Measurements from ENCODE around the gene USP36.
"Not testable (repeated sequence)": the region's sequence is repeated elsewhere in the genome, so short reads cannot be mapped to it uniquely, and the experiment has no call there.

USP36 gene

DNA sequence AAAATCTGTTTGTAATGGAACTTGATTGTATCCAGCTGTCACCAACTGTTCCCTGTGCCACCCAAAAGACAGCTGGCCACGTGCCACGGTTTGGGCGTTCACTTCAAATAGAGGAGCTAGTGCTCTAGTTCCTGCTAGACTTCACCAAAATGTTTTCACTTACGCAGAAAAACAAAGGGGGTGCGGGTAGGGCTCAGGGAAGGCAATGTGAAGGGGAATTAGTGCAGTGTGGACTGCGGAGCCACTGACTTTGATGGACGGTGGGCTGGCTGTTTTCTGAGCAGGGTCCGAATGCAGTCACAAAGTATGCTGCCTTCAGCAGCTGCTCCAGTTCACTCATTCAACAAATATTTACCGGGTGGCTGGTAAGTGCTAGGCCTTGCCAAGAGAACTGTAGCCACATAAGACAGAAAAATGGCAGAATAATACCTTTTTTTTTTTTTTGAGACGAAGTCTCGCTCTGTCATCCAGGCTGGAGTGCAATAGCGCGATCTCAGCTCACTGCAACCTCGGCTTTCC, 50.9 kb downstream of the USP36 start:
- no peaks in the 10 kb centered on the region for H3K27me3 Mint-ChIP-seq
- no peak for ATAC-seq
- no peak overlapping the region for H3K4me3 Mint-ChIP-seq
- peak overlapping the region; percentile 87 for H3K27ac Mint-ChIP-seq
- H3K4me1 Mint-ChIP-seq = peaks cover 55% of the 10 kb centered on the region
- H3K9me3 Mint-ChIP-seq = no peaks in the 10 kb centered on the region
- H3K36me3 Mint-ChIP-seq (ENCODE audit: low read depth) = peaks cover 35% of the 10 kb centered on the region
- no peak for DNase-seq

DNA sequence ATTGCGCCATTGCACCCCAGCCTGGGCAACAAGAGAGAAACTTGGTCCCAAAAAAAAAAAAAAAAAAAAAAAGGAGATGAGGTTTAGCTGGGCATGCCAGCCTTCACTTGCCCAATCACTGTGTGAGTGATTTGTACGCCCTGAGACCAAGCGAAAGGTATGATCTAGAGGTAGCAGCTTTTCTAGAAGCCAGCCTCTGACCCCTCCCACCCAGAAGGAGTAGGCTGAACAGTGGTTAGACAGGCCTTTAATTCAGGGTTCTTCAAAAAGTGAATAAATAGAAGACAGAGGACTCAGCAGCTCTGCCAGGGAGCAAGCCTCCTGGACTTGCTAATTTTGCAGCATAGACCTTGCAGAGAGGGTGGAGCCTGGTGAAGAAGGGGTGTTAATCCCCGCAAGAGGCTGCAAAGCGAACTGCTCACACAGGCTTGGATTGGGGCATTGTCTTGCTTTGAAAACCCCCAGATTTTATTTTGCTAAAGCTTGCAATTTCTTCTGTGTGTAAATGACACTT, 51.4 kb downstream of the USP36 start:
- peak overlapping the region; percentile 87 for H3K27ac Mint-ChIP-seq
- H3K9me3 Mint-ChIP-seq = no peaks in the 10 kb centered on the region
- no peaks in the 10 kb centered on the region for H3K27me3 Mint-ChIP-seq
- no peak for ATAC-seq
- peaks cover 31% of the 10 kb centered on the region for H3K36me3 Mint-ChIP-seq (ENCODE audit: low read depth)
- DNase-seq = no peak
- H3K4me1 Mint-ChIP-seq = peaks cover 52% of the 10 kb centered on the region
- no peak overlapping the region for H3K4me3 Mint-ChIP-seq

DNA sequence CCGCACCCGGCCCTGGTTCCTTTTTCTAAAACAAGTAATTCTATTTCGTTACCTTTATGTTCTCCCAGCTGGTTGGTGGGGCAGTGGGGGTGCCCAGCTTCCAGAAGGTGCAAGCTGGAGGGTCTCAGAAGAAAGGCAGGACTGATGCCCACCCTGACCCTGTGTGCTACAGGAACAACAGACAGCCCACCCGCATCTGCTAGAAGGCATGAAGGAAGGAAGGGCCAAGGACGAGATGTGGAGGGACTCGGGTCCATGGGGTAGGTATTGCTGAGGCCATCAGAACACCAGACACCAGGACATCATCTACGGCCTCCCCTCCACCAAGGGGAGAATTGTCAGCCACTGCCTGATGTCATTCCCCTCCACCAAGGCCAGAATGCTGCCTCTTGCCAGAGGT, 52.2 kb downstream of the USP36 start:
- Mint-ChIP-seq H3K36me3 (ENCODE audit: low read depth) (peaks cover 23% of the 10 kb centered on the region), H3K27ac (no peak overlapping the region), H3K4me3 (no peak overlapping the region), H3K27me3 (no peaks in the 10 kb centered on the region), H3K9me3 (no peaks in the 10 kb centered on the region), H3K4me1 (peaks cover 55% of the 10 kb centered on the region)
- no peak for DNase-seq
- no peak for ATAC-seq

DNA sequence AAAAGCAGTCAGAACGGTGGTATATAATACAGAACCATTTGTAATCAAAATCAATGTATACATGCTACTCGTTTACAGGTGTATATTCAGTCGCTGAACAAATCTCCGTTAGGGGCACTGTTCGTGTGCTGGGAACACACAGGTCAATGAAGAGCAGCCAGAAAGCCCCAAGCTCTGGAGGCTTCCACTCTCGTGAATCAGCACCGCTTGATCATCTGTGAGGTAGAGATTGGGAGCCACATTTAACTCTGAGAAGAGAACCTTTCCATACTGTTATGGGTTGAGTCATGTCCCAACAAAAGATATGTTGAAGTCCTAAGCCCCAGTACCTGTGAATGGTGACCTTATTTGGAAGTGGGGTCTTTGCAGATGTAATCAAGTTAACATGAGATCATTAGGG, 53.2 kb downstream of the USP36 start:
- no peak overlapping the region for H3K4me3 Mint-ChIP-seq
- peak; percentile 16 for ATAC-seq

DNA sequence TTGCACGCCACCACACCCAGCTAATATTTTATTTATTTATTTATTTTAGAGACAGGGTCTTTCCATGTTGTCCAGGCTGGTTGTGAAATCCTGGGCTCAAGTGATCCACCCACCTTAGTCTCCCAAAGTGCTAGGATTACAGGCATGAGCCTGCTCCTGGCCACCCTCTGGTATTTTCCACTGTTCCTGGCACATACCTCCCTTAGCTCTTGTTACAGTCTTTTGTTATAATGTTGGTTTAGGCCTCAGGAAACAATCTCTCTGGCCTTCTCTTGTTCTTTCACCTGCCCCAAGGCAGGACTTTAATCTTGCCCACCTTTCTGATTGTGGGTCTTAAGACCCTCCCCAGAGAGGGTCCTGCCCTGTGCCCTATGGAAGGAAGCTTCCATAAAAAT, 55.0 kb downstream of the USP36 start:
- Mint-ChIP-seq H3K36me3 (ENCODE audit: low read depth) (peaks cover 9% of the 10 kb centered on the region), H3K27me3 (no peaks in the 10 kb centered on the region), H3K4me1 (peaks cover 47% of the 10 kb centered on the region), H3K27ac (peak overlapping the region; percentile 42), H3K4me3 (no peak overlapping the region), H3K9me3 (no peaks in the 10 kb centered on the region)
- DNase-seq (no peak), ATAC-seq (no peak)

More for the DNA sequence above, 53.2 kb downstream of the USP36 start:
- DNase-seq = no peak
- peak overlapping the region; percentile 37 for H3K27ac Mint-ChIP-seq
- no peaks in the 10 kb centered on the region for H3K9me3 Mint-ChIP-seq
- peaks cover 57% of the 10 kb centered on the region for H3K4me1 Mint-ChIP-seq
- H3K27me3 Mint-ChIP-seq = no peaks in the 10 kb centered on the region
- peaks cover 20% of the 10 kb centered on the region for H3K36me3 Mint-ChIP-seq (ENCODE audit: low read depth)

DNA sequence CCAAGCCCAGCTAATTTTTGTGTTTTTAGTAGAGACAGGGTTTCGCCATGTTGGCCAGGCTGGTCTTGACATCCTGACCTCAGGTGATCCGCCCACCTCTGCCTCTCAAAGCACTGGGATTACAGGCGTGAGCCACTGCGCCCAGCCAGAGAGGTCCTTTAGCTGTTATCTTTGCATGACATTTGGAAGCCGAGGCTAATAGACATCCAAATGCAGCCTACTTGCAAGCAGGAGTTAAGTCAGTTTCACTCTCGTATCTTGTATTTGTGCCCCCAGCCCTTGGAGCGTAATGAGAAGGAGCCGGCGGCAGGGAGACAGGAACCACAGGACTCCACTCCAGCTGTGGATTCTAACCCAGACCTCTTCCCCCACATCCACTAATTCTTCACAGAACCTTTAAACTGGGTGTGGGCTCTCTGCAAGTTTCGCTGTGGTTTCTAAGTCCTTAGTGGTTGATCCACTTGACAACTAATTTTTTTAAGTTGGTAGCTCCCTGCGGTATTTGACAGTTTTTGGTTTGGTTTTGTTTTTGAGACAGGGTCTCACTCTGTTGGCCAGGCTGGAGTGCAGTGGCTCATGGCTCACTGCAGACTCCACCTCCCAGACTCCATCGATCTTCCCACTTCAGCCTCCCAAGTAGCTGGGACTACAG, 55.5 kb downstream of the USP36 start:
- DNase-seq (no peak), ATAC-seq (no peak)
- Mint-ChIP-seq H3K9me3 (no peaks in the 10 kb centered on the region), H3K4me3 (no peak overlapping the region), H3K27me3 (no peaks in the 10 kb centered on the region), H3K36me3 (ENCODE audit: low read depth) (peaks cover 7% of the 10 kb centered on the region), H3K27ac (peak overlapping the region; percentile 42), H3K4me1 (peaks cover 46% of the 10 kb centered on the region)

DNA sequence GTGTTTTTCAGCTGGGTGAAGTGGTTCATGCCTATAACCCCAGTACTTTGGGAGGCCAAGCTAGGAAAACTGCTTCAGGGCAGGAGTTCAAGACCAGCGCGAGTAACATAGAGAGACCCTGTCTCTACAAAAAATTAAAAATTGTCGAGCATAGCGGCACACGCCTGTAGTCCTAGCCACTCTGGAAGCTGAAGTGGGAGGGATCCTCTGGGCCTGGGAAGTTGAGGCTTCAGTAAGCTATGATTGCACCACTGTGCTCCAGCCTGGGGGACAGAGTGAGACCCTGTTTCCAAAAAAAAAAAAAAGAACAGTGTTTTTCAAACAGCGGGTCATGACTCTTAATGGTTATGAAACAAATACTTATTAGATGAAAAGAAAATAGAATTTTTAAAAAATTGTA, 56.3 kb downstream of the USP36 start:
- ATAC-seq (no peak), DNase-seq (no peak)
- Mint-ChIP-seq H3K27ac (peak overlapping the region; percentile 69), H3K4me3 (no peak overlapping the region), H3K27me3 (no peaks in the 10 kb centered on the region), H3K4me1 (peaks cover 47% of the 10 kb centered on the region), H3K9me3 (no peaks in the 10 kb centered on the region), H3K36me3 (ENCODE audit: low read depth) (peaks cover 7% of the 10 kb centered on the region)

DNA sequence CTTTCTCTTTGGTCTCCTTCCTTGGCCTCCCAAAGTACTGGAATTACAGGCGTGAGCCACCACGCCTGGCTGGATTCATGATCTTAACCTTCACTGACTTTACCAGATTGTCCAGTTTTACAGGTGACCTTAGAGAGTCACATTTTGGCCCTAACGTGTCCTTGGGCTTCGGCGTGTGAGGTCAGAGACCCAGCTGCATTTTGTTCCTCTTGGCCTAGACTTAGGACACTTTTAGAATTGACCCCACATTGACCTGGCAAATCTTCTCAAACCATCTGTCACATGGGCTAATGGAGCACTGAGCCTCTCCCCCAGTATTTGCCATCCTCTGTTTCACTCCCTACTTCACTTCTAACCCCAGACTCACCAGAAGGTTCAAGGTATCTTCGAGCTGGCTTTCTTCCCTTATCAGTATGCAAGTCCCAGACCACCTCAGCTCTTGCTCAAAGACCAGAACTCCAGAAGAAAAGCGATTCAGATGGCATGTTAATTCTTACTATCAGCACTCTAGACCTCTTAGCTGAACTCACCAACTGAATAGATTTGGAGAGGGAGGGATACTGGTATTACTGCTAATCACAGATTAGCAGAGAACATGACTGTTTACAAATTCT, 56.8 kb downstream of the USP36 start:
- no peak for ATAC-seq
- no peaks in the 10 kb centered on the region for H3K27me3 Mint-ChIP-seq
- H3K4me3 Mint-ChIP-seq = peak overlapping the region; percentile 78
- DNase-seq = no peak
- H3K27ac Mint-ChIP-seq = peak overlapping the region; percentile 69
- peaks cover 49% of the 10 kb centered on the region for H3K4me1 Mint-ChIP-seq
- H3K36me3 Mint-ChIP-seq (ENCODE audit: low read depth) = peaks cover 7% of the 10 kb centered on the region
- no peaks in the 10 kb centered on the region for H3K9me3 Mint-ChIP-seq

DNA sequence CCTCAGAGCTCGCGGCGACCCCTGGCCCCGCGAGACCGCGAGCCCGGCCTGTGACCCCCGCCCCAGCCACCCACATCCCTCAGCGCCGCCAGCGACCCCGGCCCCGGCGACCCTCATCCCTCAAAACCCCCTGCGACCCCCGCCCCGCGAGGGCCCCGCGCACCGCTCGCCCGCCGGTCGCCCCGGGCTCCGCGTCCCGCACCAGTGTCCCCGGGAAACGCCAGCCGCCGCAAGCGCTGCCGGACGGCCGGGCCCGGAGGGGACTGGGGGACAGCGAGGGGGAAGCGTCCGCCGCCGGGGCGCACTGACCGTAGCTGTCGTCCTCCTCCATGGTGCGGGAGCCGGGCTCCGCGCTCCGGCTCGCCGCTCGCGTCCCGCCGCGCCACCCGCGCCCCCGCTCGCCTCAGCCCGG, 58.7 kb downstream of the USP36 start, which contains the start of gene CYTH1:
Gene CYTH1, minus strand, starts transcription at position 381 of the 412 bp plus-strand sequence. Its CDS starts 50 bp downstream, at position 331.
- H3K9me3 Mint-ChIP-seq = no peaks in the 10 kb centered on the region

DNA sequence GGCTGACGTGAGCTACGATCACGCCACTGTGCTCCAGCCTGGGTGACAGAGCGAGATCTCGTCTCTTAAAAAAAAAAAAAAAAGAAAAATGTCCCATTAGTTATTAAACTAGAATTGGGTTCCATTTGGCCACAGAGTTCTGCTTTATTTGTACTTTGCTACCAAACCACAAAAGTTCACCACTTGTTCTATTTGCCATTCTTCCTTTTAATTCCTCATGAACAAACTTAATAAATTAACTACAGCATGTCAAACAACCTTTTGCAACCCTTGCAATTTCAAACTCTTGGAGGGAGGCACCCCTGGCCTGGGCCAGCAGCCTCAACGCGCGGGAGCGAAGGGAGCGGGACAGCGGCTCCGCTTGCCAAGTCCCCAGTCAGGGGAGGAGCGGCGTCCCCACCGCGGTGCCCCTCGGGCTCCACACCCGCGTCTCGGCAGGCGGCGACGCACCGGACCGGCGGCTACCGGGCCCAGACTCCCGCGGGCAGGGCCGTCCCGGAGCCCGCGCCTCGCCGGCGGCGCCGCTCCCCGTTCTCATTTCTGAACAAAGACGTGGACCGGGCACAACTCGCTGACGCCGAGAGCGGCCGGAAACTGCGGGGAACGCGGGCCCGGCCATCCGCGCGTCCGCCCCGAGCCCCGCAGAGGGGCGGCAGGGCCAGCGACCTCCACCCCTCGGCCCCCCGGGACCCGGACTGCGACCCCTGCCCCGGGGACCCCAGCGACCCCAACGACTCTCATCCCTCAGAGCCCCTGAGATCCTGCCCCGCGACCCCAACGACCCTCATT, 59.3 kb downstream of the USP36 start:
- ATAC-seq (peak; percentile 21), DNase-seq (peak; percentile 56)
- Mint-ChIP-seq H3K27me3 (no peaks in the 10 kb centered on the region), H3K36me3 (ENCODE audit: low read depth) (peaks cover 2% of the 10 kb centered on the region), H3K4me3 (peak overlapping the region; percentile 91), H3K4me1 (peaks cover 59% of the 10 kb centered on the region), H3K9me3 (no peaks in the 10 kb centered on the region), H3K27ac (peak overlapping the region; percentile 98)

More for the DNA sequence above, 58.7 kb downstream of the USP36 start, which contains the start of gene CYTH1:
- peak within 1 kb of the TSS; percentile 91 for H3K4me3 Mint-ChIP-seq
- H3K27ac Mint-ChIP-seq = peak within 1 kb of the TSS; percentile 98
- no peak for ATAC-seq
- peaks cover 2% of the 10 kb centered on the region for H3K36me3 Mint-ChIP-seq (ENCODE audit: low read depth)
- no peaks in the 10 kb centered on the region for H3K27me3 Mint-ChIP-seq
- peaks cover 54% of the 10 kb centered on the region for H3K4me1 Mint-ChIP-seq
- DNase-seq = no peak

DNA sequence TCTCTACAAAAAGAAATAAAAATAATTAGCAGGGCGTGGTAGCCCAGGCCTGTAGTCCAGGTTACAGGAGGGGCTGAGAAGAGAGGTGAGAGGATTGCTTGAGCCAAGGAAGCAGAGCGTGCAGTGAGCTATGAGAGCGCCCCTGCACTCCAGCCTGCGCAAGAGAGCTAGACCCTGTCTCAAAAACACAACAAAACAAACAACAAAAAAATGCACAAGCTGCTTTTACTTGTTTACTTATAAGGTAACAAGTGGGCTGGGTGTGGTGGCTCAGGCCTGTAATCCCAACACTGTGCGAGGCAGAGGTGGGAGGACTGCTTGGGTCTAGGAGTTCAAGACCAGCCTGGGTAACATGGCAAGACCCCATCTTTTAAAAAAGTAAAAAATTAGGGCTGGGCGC, 60.3 kb downstream of the USP36 start:
- H3K9me3 Mint-ChIP-seq = no peaks in the 10 kb centered on the region
- peak overlapping the region; percentile 91 for H3K4me3 Mint-ChIP-seq
- H3K36me3 Mint-ChIP-seq (ENCODE audit: low read depth) = peaks cover 2% of the 10 kb centered on the region
- peak overlapping the region; percentile 98 for H3K27ac Mint-ChIP-seq
- DNase-seq (no peak), ATAC-seq (no peak)
- no peaks in the 10 kb centered on the region for H3K27me3 Mint-ChIP-seq
- H3K4me1 Mint-ChIP-seq = peaks cover 61% of the 10 kb centered on the region

DNA sequence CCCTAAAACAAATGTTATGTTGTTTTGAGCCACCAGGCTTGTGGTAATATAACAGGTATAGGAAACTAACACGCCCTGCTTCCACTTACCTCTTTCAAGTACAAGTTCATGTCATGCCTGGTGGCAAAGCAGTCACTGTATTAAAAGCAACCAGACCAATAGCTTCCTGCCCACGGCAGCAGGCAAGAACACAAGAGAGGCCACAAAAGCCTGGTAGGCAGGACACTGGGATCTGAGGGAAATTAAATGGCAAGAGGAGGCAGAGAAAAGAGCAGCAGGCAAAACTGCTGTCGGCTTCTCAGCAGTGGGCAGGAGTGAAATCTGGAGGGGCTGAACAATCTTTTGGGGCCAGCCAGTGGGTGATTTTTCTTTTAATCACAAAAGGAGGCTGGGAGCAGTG, 60.8 kb downstream of the USP36 start:
- peaks cover 61% of the 10 kb centered on the region for H3K4me1 Mint-ChIP-seq
- H3K27ac Mint-ChIP-seq = peak overlapping the region; percentile 98
- ATAC-seq (peak; percentile 7), DNase-seq (no peak)
- H3K4me3 Mint-ChIP-seq = peak overlapping the region; percentile 91
- no peaks in the 10 kb centered on the region for H3K27me3 Mint-ChIP-seq
- H3K36me3 Mint-ChIP-seq (ENCODE audit: low read depth) = peaks cover 2% of the 10 kb centered on the region
- H3K9me3 Mint-ChIP-seq = no peaks in the 10 kb centered on the region

DNA sequence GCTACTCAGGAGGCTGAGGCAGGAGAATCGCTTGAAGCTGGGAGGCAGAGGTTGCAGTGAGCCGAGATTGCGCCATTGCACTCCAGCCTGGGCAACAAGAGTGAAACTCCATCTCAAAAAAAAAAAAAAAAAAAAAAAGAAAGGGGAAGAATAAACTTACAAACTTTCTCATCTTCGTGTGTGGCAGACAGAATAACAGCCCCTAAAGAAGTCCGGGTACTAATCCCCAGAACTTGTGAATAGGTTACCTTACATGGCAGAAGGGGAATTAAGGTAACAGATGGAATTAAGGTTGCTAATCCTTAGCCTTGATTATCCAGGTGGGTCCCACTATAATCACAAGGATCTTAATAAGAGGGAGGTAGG, 61.3 kb downstream of the USP36 start:
- Mint-ChIP-seq H3K27ac (peak overlapping the region; percentile 98), H3K4me1 (peaks cover 64% of the 10 kb centered on the region), H3K4me3 (peak overlapping the region; percentile 91)
- not testable (repeated sequence) for H3K36me3 Mint-ChIP-seq (ENCODE audit: low read depth); H3K9me3 Mint-ChIP-seq; H3K27me3 Mint-ChIP-seq; ATAC-seq; DNase-seq

DNA sequence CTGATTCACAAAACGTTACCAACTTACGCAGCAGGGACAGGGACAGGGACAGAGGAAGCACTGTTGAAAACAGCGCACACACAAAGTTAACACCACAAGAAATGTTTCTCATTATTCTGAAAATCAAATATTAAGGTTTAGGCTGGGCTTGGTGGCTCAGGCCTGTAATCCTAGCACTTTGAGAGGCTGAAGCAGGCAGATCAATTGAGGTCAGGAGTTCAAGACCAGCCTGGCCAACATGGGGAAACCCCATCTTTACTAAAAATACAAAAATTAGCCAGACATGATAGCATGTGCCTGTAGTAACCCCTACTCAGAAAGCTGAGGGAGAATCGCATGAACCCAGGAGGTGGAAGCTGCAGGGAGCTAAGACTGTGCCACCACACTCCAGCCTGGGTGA, 62.7 kb downstream of the USP36 start:
- DNase-seq (no peak), ATAC-seq (peak; percentile 6)
- no peaks in the 10 kb centered on the region for H3K27me3 Mint-ChIP-seq
- H3K27ac Mint-ChIP-seq = peak overlapping the region; percentile 98
- peak overlapping the region; percentile 36 for H3K4me3 Mint-ChIP-seq
- H3K9me3 Mint-ChIP-seq = no peaks in the 10 kb centered on the region
- H3K36me3 Mint-ChIP-seq (ENCODE audit: low read depth) = peaks cover 3% of the 10 kb centered on the region
- peaks cover 70% of the 10 kb centered on the region for H3K4me1 Mint-ChIP-seq
